GM23248 (cell line): ENCODE results near the gene WBP1L.
"Not testable (repeated sequence)": the region's sequence is repeated elsewhere in the genome, so short reads cannot be mapped to it uniquely, and the experiment has no call there.

ENCODE experiments used
- EZH2 ChIP-seq: fragments of 200-600 bp; sonication (generic); IDR thresholded peaks from 2 replicates; pipeline ENCODE4 v1.6.1; 2018; ENCODE audit warnings: antibody characterized with exemption, mild to moderate bottlenecking; ENCODE audit not compliant: insufficient read depth, poor library complexity, severe bottlenecking
- EZH2phosphoT487 ChIP-seq: fragments of 200-600 bp; sonication (generic); IDR thresholded peaks from 2 replicates; pipeline ENCODE4 v1.6.1; 2018; ENCODE audit warnings: antibody characterized with exemption, moderate library complexity, mild to moderate bottlenecking, low read depth; ENCODE audit not compliant: insufficient read depth

- not testable (repeated sequence) for TF ChIP-seq EZH2, EZH2phosphoT487
Observed at GRCh38 chr10:102695401-102695800, 48.3 kb upstream of the WBP1L start.
